GM18526 (cell line): Measurements from ENCODE around the gene PLIN4.

Source experiments
- POLR2A ChIP-seq: IDR thresholded peaks from 3 replicates; pipeline ENCODE4 v1.6.1; 2011; ENCODE audit not compliant: insufficient read length; ENCODE audit errors: extremely low read depth

The PLIN4 gene

GRCh38 chr19:4491446-4491845 is 26.8 kb downstream of the PLIN4 start:
- TF ChIP-seq POLR2A: no peak

- TF ChIP-seq POLR2A: no peak
These were observed 29.8 kb downstream of the PLIN4 start for GRCh38 chr19:4488496-4488895.

GRCh38 chr19:4487572-4487971 is 30.7 kb downstream of the PLIN4 start:
- no peak for TF ChIP-seq POLR2A

- no peak for TF ChIP-seq POLR2A
These were observed 34.9 kb downstream of the PLIN4 start for GRCh38 chr19:4483385-4483784.

GRCh38 chr19:4482721-4483364 is 35.4 kb downstream of the PLIN4 start:
- TF ChIP-seq POLR2A: no peak

- no peak for TF ChIP-seq POLR2A
These were observed 41.1 kb downstream of the PLIN4 start for GRCh38 chr19:4477034-4477801.

- TF ChIP-seq POLR2A: no peak
These were observed 43.7 kb downstream of the PLIN4 start for GRCh38 chr19:4474514-4475022.

GRCh38 chr19:4473763-4474513 is 44.3 kb downstream of the PLIN4 start:
- TF ChIP-seq POLR2A: no peak

- no peak for TF ChIP-seq POLR2A
These were observed 45.1 kb downstream of the PLIN4 start for GRCh38 chr19:4473011-4473762.

- TF ChIP-seq POLR2A: peak; percentile 29
These were observed 45.9 kb downstream of the PLIN4 start, which contains the start of gene HDGFL2 for GRCh38 chr19:4472174-4472974. HDGFL2 (plus strand) TSS chr19:4472297; CDS start chr19:4472351, 54 bp downstream.

- TF ChIP-seq POLR2A: peak; percentile 43
These were observed 46.7 kb downstream of the PLIN4 start for GRCh38 chr19:4471403-4472173.

GRCh38 chr19:4467835-4468234 is 50.5 kb downstream of the PLIN4 start:
- TF ChIP-seq POLR2A: no peak

- no peak for TF ChIP-seq POLR2A
These were observed 53.3 kb downstream of the PLIN4 start for GRCh38 chr19:4464815-4465581.
